B cell (primary cell): ENCODE results near the gene ANKRD44.

ENCODE experiments used
- EZH2 ChIP-seq: IDR thresholded peaks from 2 replicates; pipeline ENCODE4 v1.6.1; 2012; ENCODE audit warnings: borderline replicate concordance, low read depth, mild to moderate bottlenecking, moderate library complexity, low read length; ENCODE audit not compliant: insufficient read depth, poor library complexity, severe bottlenecking
- TF ChIP-seq, protein P1 (sequence below): fragments of 200-600 bp; IDR thresholded peaks from one replicate; pipeline ENCODE4 v1.8.0; 2022; ENCODE audit warnings: antibody characterized with exemption, mild to moderate bottlenecking

DNA sequence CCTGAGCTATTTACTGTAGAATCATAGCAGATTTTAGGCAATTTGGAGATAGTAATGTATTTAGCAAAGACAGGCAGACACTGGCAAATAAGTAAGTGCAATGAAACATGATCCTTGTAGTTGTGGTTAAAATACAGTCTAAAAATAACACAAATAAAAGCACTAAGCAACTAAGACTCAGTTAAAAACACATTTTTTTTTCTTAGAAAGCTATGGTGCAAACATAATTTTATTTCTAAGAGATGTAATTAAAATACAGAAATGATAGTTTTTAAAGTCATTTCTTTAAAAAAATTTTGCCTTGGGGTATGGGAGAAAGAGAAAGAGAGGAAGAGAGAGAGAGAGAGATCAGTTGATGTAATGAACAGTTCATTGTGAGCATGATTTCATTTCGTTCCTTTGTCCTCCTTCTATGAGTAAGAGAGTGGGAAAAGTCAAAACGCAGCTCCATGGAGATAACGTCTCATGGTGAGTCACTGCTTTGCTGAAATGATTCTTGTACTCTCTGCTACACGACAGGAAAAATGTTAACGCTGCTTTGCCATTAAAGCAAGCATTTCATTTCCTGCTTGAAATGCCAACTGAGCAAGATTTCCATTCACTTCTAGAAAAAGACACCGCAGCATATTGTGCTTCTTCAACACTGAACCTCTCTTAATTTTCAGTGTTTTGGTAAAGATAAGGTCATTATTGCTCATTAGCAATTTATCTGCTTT is 322.8 kb downstream of the ANKRD44 start:
- TF ChIP-seq, protein P1, sequence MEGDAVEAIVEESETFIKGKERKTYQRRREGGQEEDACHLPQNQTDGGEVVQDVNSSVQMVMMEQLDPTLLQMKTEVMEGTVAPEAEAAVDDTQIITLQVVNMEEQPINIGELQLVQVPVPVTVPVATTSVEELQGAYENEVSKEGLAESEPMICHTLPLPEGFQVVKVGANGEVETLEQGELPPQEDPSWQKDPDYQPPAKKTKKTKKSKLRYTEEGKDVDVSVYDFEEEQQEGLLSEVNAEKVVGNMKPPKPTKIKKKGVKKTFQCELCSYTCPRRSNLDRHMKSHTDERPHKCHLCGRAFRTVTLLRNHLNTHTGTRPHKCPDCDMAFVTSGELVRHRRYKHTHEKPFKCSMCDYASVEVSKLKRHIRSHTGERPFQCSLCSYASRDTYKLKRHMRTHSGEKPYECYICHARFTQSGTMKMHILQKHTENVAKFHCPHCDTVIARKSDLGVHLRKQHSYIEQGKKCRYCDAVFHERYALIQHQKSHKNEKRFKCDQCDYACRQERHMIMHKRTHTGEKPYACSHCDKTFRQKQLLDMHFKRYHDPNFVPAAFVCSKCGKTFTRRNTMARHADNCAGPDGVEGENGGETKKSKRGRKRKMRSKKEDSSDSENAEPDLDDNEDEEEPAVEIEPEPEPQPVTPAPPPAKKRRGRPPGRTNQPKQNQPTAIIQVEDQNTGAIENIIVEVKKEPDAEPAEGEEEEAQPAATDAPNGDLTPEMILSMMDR, result no peak
- no peak for TF ChIP-seq EZH2
